ENCODE results near the gene PLPP3.

Gene PLPP3

GRCh38 chr1:56547977-56548376 lies 31.4 kb downstream of the PLPP3 start:
- TF ChIP-seq POLR2AphosphoS5 (IDR thresholded peaks at IDR 0.05; ENCODE audit: low read depth, low read length) (no peak), TAF1 (IDR thresholded peaks at IDR 0.05; ENCODE audit: borderline replicate concordance, insufficient read depth, low read length) (no peak)

- TF ChIP-seq SIN3A (IDR thresholded peaks at IDR 0.05; ENCODE audit: borderline replicate concordance, insufficient read depth, low read length): no peak
- no peak for TF ChIP-seq REST (IDR thresholded peaks at IDR 0.05; ENCODE audit: insufficient read depth in 1 of 2, low read depth in 2 of 2, low read length in 2 of 2)
- TF ChIP-seq POLR2AphosphoS5 (IDR thresholded peaks at IDR 0.05; ENCODE audit: low read depth, low read length): no peak
- TF ChIP-seq TAF1 (IDR thresholded peaks at IDR 0.05; ENCODE audit: borderline replicate concordance, insufficient read depth, low read length): no peak
- no peak for TF ChIP-seq FOXP2 (optimal IDR thresholded peaks at IDR 0.05; ENCODE audit: borderline replicate concordance, extremely low read depth, extremely low read length, insufficient read depth)
These were observed 31.9 kb downstream of the PLPP3 start for GRCh38 chr1:56547473-56547872.

GRCh38 chr1:56545711-56546110 lies 33.7 kb downstream of the PLPP3 start:
- TF ChIP-seq POLR2AphosphoS5 (IDR thresholded peaks at IDR 0.05; ENCODE audit: low read depth, low read length) (no peak), REST (IDR thresholded peaks at IDR 0.05; ENCODE audit: insufficient read depth in 1 of 2, low read depth in 2 of 2, low read length in 2 of 2) (no peak), FOXP2 (optimal IDR thresholded peaks at IDR 0.05; ENCODE audit: borderline replicate concordance, extremely low read depth, extremely low read length, insufficient read depth) (no peak), TAF1 (IDR thresholded peaks at IDR 0.05; ENCODE audit: borderline replicate concordance, insufficient read depth, low read length) (no peak), SIN3A (IDR thresholded peaks at IDR 0.05; ENCODE audit: borderline replicate concordance, insufficient read depth, low read length) (no peak)

- TF ChIP-seq TAF1 (IDR thresholded peaks at IDR 0.05; ENCODE audit: borderline replicate concordance, insufficient read depth, low read length) (no peak), POLR2AphosphoS5 (IDR thresholded peaks at IDR 0.05; ENCODE audit: low read depth, low read length) (peak; percentile 22; the same call in 1 of the 2 replicates), SIN3A (IDR thresholded peaks at IDR 0.05; ENCODE audit: borderline replicate concordance, insufficient read depth, low read length) (no peak), FOXP2 (optimal IDR thresholded peaks at IDR 0.05; ENCODE audit: borderline replicate concordance, extremely low read depth, extremely low read length, insufficient read depth) (no peak), REST (IDR thresholded peaks at IDR 0.05; ENCODE audit: insufficient read depth in 1 of 2, low read depth in 2 of 2, low read length in 2 of 2) (no peak)
These were observed 35.4 kb downstream of the PLPP3 start for GRCh38 chr1:56543783-56544612.

GRCh38 chr1:56542651-56543050 lies 36.7 kb downstream of the PLPP3 start:
- TF ChIP-seq SIN3A (IDR thresholded peaks at IDR 0.05; ENCODE audit: borderline replicate concordance, insufficient read depth, low read length) (no peak), POLR2AphosphoS5 (IDR thresholded peaks at IDR 0.05; ENCODE audit: low read depth, low read length) (no peak), TAF1 (IDR thresholded peaks at IDR 0.05; ENCODE audit: borderline replicate concordance, insufficient read depth, low read length) (no peak), REST (IDR thresholded peaks at IDR 0.05; ENCODE audit: insufficient read depth in 1 of 2, low read depth in 2 of 2, low read length in 2 of 2) (no peak), FOXP2 (optimal IDR thresholded peaks at IDR 0.05; ENCODE audit: borderline replicate concordance, extremely low read depth, extremely low read length, insufficient read depth) (no peak)

Measured in PFSK-1 (cell line).